CD4-positive, alpha-beta T cell (primary cell): ENCODE data around the gene SPACA6. TPM values are rescaled to one million over a fixed set of nuclear protein-coding genes. Genes with fewer than 3 reads are reported as not detected.

Experiments used
- ATAC-seq: fragments of 200-7000 bp; cut with Tn5 transposase; one replicate; pipeline ENCODE4 v1.10.0; 2022; ENCODE audit warnings: mild to moderate bottlenecking; ENCODE audit not compliant: poor library complexity
- CTCF ChIA-PET: fragments of 350-600 bp; sonication (Branson Sonifier 250); formaldehyde crosslinking; loops from one replicate; lab custom pipeline; 2021; ENCODE audit warnings: antibody characterized with exemption, inconsistent platforms; lab: Charles Lee
- POLR2A ChIA-PET: fragments of 350-600 bp; sonication (Branson Sonifier 250); formaldehyde crosslinking; loops from one replicate; lab custom pipeline; 2021; ENCODE audit warnings: antibody characterized with exemption, inconsistent platforms; lab: Charles Lee
- DNase-seq, 14 experiments: peaks; one replicate each; pipeline ENCODE4 v3.0.0-alpha.2; 2013 to 2020; ENCODE audit warnings: mixed read lengths in 2 of 14
- H3K27ac ChIP-seq, 2 donors: one replicate each; pipeline versions ENCODE4 v1.5.1 to v1.7.0; 2013; ENCODE audit warnings: low read length in 2 of 2, low read depth in 1 of 2, mild to moderate bottlenecking in 1 of 2
- H3K27me3 ChIP-seq, 2 experiments: 1 replicate in 1 of 2; 2 replicates in 1 of 2; pipeline versions ENCODE4 v1.6.1 to v1.7.0; 2013; ENCODE audit warnings: low read length in 2 of 2, control low read depth in 1 of 2, mild to moderate bottlenecking in 1 of 2, moderate library complexity in 1 of 2; ENCODE audit not compliant: insufficient read depth in 2 of 2, control insufficient read depth in 1 of 2
- H3K36me3 ChIP-seq: one replicate; pipeline ENCODE4 v1.6.1; 2013; ENCODE audit warnings: low read length, control low read depth; ENCODE audit not compliant: insufficient read depth
- H3K4me1 ChIP-seq: one replicate; pipeline ENCODE4 v1.6.1; 2013; ENCODE audit warnings: low read length, control low read depth; ENCODE audit not compliant: insufficient read depth
- H3K4me3 ChIP-seq: one replicate; pipeline ENCODE4 v1.5.1; 2013; ENCODE audit warnings: mild to moderate bottlenecking, low read length, moderate library complexity
- H3K9me3 ChIP-seq, 2 experiments: 1 replicate in 1 of 2; 2 replicates in 1 of 2; pipeline versions ENCODE4 v1.6.1 to v1.7.0; 2013; ENCODE audit warnings: low read length in 2 of 2, mild to moderate bottlenecking in 2 of 2, control low read depth in 1 of 2, moderate library complexity in 1 of 2; ENCODE audit not compliant: control insufficient read depth in 1 of 2, insufficient read depth in 1 of 2
- H3K27ac Mint-ChIP-seq: one replicate; pipeline ENCODE4 v1.8.0; 2020; ENCODE audit warnings: mixed read lengths
- H3K27me3 Mint-ChIP-seq: one replicate; pipeline ENCODE4 v1.8.0; 2021; ENCODE audit warnings: mixed read lengths
- H3K36me3 Mint-ChIP-seq: one replicate; pipeline ENCODE4 v1.8.0; 2021; ENCODE audit warnings: low read depth, mixed read lengths
- H3K4me1 Mint-ChIP-seq: one replicate; pipeline ENCODE4 v1.8.0; 2021; ENCODE audit warnings: low read depth, mixed read lengths
- H3K4me3 Mint-ChIP-seq: one replicate; pipeline ENCODE4 v1.8.0; 2020; ENCODE audit warnings: mild to moderate bottlenecking, mixed read lengths
- H3K9me3 Mint-ChIP-seq: one replicate; pipeline ENCODE4 v1.8.0; 2020; ENCODE audit warnings: mixed read lengths
- CTCF ChIP-seq: fragments of 200-600 bp; IDR thresholded peaks from one replicate; pipeline ENCODE4 v1.8.0; 2022; ENCODE audit warnings: antibody characterized with exemption, mild to moderate bottlenecking
- intact Hi-C, 2 experiments: fragments of 100-400 bp; cut with DNase I in 1 of 2; cut with micrococcal nuclease in 1 of 2; formaldehyde crosslinking; loops; one replicate each; pipeline versions ENCODE4 v1.15.1 to v1.9.0; 2023 to 2025; cut with DNase I, micrococcal nuclease
- total RNA-seq, 174 experiments: library from RNA in 2 of 174; stranded (reverse) in 2 of 174; gene quantifications; one replicate each; pipeline ENCODE4 v1.2.3 and lab custom pipeline; 2021 to 2026

The SPACA6 gene
- total RNA-seq, 2 experiments from 2014 or later = 2.8 to 3.6 TPM

GRCh38 chr19:51727349-51727880 is 34.3 kb downstream of the SPACA6 start:
- peaks cover 5% of the 10 kb centered on the region for H3K9me3 Mint-ChIP-seq
- H3K27me3 Mint-ChIP-seq = peaks cover 62% of the 10 kb centered on the region
- TF ChIP-seq CTCF = no peak
- Histone ChIP-seq H3K9me3 (peaks cover 0 to 47% of the 10 kb centered on the region in 2 experiments), H3K36me3 (no peaks in the 10 kb centered on the region), H3K27ac (no peak overlapping the region), H3K4me1 (no peaks in the 10 kb centered on the region), H3K27me3 (peaks cover 20% of the 10 kb centered on the region in 2 experiments), H3K4me3 (no peak overlapping the region)
- no peak for DNase-seq
- no peaks in the 10 kb centered on the region for H3K36me3 Mint-ChIP-seq
- no peak for ATAC-seq
- H3K27ac Mint-ChIP-seq = no peak overlapping the region
- H3K4me1 Mint-ChIP-seq = no peaks in the 10 kb centered on the region
- ChIA-PET POLR2A (no interaction called here), CTCF (no interaction called here)
- H3K4me3 Mint-ChIP-seq = no peak overlapping the region
- intact Hi-C loops = no loop called here

- H3K9me3 ChIP-seq = peaks cover 0 to 43% of the 10 kb centered on the region in 2 experiments
- POLR2A ChIA-PET = no interaction called here
- peaks cover 16 to 21% of the 10 kb centered on the region in 2 experiments for H3K27me3 ChIP-seq
- intact Hi-C loops = no loop called here
- CTCF ChIA-PET = no interaction called here
- H3K27me3 Mint-ChIP-seq = peaks cover 53% of the 10 kb centered on the region
- no peak for TF ChIP-seq CTCF
- H3K36me3 Mint-ChIP-seq = no peaks in the 10 kb centered on the region
- no peaks in the 10 kb centered on the region for H3K4me1 ChIP-seq
- no peak overlapping the region for H3K4me3 Mint-ChIP-seq
- H3K27ac ChIP-seq = no peak overlapping the region
- no peak for DNase-seq
- peaks cover 5% of the 10 kb centered on the region for H3K9me3 Mint-ChIP-seq
- H3K27ac Mint-ChIP-seq = no peak overlapping the region
- ATAC-seq = no peak
- H3K36me3 ChIP-seq = no peaks in the 10 kb centered on the region
- no peaks in the 10 kb centered on the region for H3K4me1 Mint-ChIP-seq
- no peak overlapping the region for H3K4me3 ChIP-seq
Observed at GRCh38 chr19:51729781-51730180, 36.7 kb downstream of the SPACA6 start.

GRCh38 chr19:51733742-51734522 is 40.8 kb downstream of the SPACA6 start:
- H3K27ac Mint-ChIP-seq = no peak overlapping the region
- ChIA-PET POLR2A (no interaction called here), CTCF (no interaction called here)
- H3K4me1 Mint-ChIP-seq = no peaks in the 10 kb centered on the region
- Histone ChIP-seq H3K4me3 (no peak overlapping the region), H3K9me3 (peaks cover 0 to 24% of the 10 kb centered on the region in 2 experiments), H3K4me1 (no peaks in the 10 kb centered on the region), H3K27me3 (peaks cover 4 to 15% of the 10 kb centered on the region in 2 experiments), H3K36me3 (no peaks in the 10 kb centered on the region), H3K27ac (no peak overlapping the region)
- no peak overlapping the region for H3K4me3 Mint-ChIP-seq
- DNase-seq (no peak), ATAC-seq (no peak)
- TF ChIP-seq CTCF = no peak
- H3K9me3 Mint-ChIP-seq = peaks cover 5% of the 10 kb centered on the region
- H3K36me3 Mint-ChIP-seq = no peaks in the 10 kb centered on the region
- H3K27me3 Mint-ChIP-seq = peaks cover 45% of the 10 kb centered on the region
- intact Hi-C loops = no loop called here
